Type B pancreatic cell (in vitro differentiated cells): ENCODE results near the gene SOCS1. TPM values are rescaled to one million over a fixed set of nuclear protein-coding genes. Genes with fewer than 3 reads are reported as not detected.

Experiments
- DNase-seq: peaks from one replicate; pipeline ENCODE4 v3.0.0; 2021; ENCODE audit warnings: mixed read lengths; ENCODE audit not compliant: unreplicated experiment; ENCODE audit errors: extremely low spot score
- H3K27ac Mint-ChIP-seq: 2 replicates; pipeline ENCODE4 v1.8.0; 2021; ENCODE audit warnings: mild to moderate bottlenecking, mixed read lengths
- H3K27me3 Mint-ChIP-seq: 2 replicates; pipeline ENCODE4 v1.8.0; 2021; ENCODE audit warnings: mixed read lengths
- H3K36me3 Mint-ChIP-seq: 2 replicates; pipeline ENCODE4 v1.8.0; 2021; ENCODE audit warnings: mixed read lengths
- H3K4me1 Mint-ChIP-seq: one replicate; pipeline ENCODE4 v1.8.0; 2021; ENCODE audit warnings: mixed read lengths; ENCODE audit not compliant: unreplicated experiment
- H3K4me3 Mint-ChIP-seq: 2 replicates; pipeline ENCODE4 v1.8.0; 2021; ENCODE audit warnings: mild to moderate bottlenecking, mixed read lengths
- H3K9me3 Mint-ChIP-seq: 2 replicates; pipeline ENCODE4 v1.8.0; 2021; ENCODE audit warnings: mixed read lengths
- CTCF ChIP-seq: fragments of 200-600 bp; sonication (generic); conservative IDR thresholded peaks from 2 replicates; pipeline ENCODE4 v1.5.0; 2021; ENCODE audit warnings: antibody characterized with exemption, mild to moderate bottlenecking
- total RNA-seq: library from RNA; stranded (reverse); gene quantifications from 2 replicates; pipeline ENCODE4 v1.2.1, GENCODE V29; 2021; ENCODE audit warnings: low replicate concordance

Gene SOCS1
- total RNA-seq, 1 donor from 2014 or later, result 14.5 TPM

GRCh38 chr16:11234884-11235702 lies 20.9 kb downstream of the SOCS1 start:
- H3K4me3 Mint-ChIP-seq, result no peak overlapping the region
- no peaks in the 10 kb centered on the region for H3K36me3 Mint-ChIP-seq
- H3K9me3 Mint-ChIP-seq, result no peaks in the 10 kb centered on the region
- H3K27me3 Mint-ChIP-seq, result no peaks in the 10 kb centered on the region
- H3K4me1 Mint-ChIP-seq, result no peaks in the 10 kb centered on the region
- no peak for DNase-seq
- TF ChIP-seq CTCF, result no peak
- H3K27ac Mint-ChIP-seq, result no peak overlapping the region

GRCh38 chr16:11233727-11234376 lies 22.2 kb downstream of the SOCS1 start:
- no peak overlapping the region for H3K27ac Mint-ChIP-seq
- TF ChIP-seq CTCF, result no peak
- H3K4me3 Mint-ChIP-seq, result no peak overlapping the region
- H3K27me3 Mint-ChIP-seq, result no peaks in the 10 kb centered on the region
- H3K9me3 Mint-ChIP-seq, result no peaks in the 10 kb centered on the region
- DNase-seq, result no peak
- H3K36me3 Mint-ChIP-seq, result no peaks in the 10 kb centered on the region
- H3K4me1 Mint-ChIP-seq, result no peaks in the 10 kb centered on the region

GRCh38 chr16:11232852-11233726 lies 22.9 kb downstream of the SOCS1 start:
- no peak overlapping the region for H3K27ac Mint-ChIP-seq
- no peak for DNase-seq
- H3K9me3 Mint-ChIP-seq, result no peaks in the 10 kb centered on the region
- no peaks in the 10 kb centered on the region for H3K4me1 Mint-ChIP-seq
- H3K4me3 Mint-ChIP-seq, result no peak overlapping the region
- H3K27me3 Mint-ChIP-seq, result no peaks in the 10 kb centered on the region
- TF ChIP-seq CTCF, result no peak
- H3K36me3 Mint-ChIP-seq, result no peaks in the 10 kb centered on the region

GRCh38 chr16:11232302-11232851 lies 23.6 kb downstream of the SOCS1 start:
- Mint-ChIP-seq H3K36me3 (no peaks in the 10 kb centered on the region), H3K27ac (no peak overlapping the region), H3K4me1 (no peaks in the 10 kb centered on the region), H3K27me3 (no peaks in the 10 kb centered on the region), H3K4me3 (no peak overlapping the region), H3K9me3 (no peaks in the 10 kb centered on the region)
- no peak for DNase-seq
- no peak for TF ChIP-seq CTCF

- no peaks in the 10 kb centered on the region for H3K36me3 Mint-ChIP-seq
- H3K27ac Mint-ChIP-seq, result no peak overlapping the region
Measured at GRCh38 chr16:11231367-11231970, 24.5 kb downstream of the SOCS1 start.

More at GRCh38 chr16:11231367-11231970, 24.5 kb downstream of the SOCS1 start:
- no peaks in the 10 kb centered on the region for H3K9me3 Mint-ChIP-seq
- no peaks in the 10 kb centered on the region for H3K4me1 Mint-ChIP-seq
- no peak for DNase-seq
- TF ChIP-seq CTCF, result no peak
- H3K4me3 Mint-ChIP-seq, result no peak overlapping the region
- no peaks in the 10 kb centered on the region for H3K27me3 Mint-ChIP-seq
